D721Med (cell line): Measurements from ENCODE around the gene PELI1.

Source experiments
- DNase-seq: peaks from one replicate; pipeline ENCODE4 v3.0.0; 2011; ENCODE audit warnings: low spot score; ENCODE audit not compliant: insufficient read length
- FAIRE-seq: peaks from 2 replicates; lab custom pipeline; 2011; peaks lifted over from hg19 to GRCh38; lab: Jason Lieb, UNC
- TF ChIP-seq, protein P1 (sequence below): IDR thresholded peaks from 2 replicates; pipeline ENCODE4 v1.5.1; 2012; ENCODE audit warnings: mild to moderate bottlenecking, control low read depth; ENCODE audit not compliant: insufficient read depth; ENCODE audit errors: missing control alignments

The PELI1 gene, protein sequence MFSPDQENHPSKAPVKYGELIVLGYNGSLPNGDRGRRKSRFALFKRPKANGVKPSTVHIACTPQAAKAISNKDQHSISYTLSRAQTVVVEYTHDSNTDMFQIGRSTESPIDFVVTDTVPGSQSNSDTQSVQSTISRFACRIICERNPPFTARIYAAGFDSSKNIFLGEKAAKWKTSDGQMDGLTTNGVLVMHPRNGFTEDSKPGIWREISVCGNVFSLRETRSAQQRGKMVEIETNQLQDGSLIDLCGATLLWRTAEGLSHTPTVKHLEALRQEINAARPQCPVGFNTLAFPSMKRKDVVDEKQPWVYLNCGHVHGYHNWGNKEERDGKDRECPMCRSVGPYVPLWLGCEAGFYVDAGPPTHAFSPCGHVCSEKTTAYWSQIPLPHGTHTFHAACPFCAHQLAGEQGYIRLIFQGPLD

DNA sequence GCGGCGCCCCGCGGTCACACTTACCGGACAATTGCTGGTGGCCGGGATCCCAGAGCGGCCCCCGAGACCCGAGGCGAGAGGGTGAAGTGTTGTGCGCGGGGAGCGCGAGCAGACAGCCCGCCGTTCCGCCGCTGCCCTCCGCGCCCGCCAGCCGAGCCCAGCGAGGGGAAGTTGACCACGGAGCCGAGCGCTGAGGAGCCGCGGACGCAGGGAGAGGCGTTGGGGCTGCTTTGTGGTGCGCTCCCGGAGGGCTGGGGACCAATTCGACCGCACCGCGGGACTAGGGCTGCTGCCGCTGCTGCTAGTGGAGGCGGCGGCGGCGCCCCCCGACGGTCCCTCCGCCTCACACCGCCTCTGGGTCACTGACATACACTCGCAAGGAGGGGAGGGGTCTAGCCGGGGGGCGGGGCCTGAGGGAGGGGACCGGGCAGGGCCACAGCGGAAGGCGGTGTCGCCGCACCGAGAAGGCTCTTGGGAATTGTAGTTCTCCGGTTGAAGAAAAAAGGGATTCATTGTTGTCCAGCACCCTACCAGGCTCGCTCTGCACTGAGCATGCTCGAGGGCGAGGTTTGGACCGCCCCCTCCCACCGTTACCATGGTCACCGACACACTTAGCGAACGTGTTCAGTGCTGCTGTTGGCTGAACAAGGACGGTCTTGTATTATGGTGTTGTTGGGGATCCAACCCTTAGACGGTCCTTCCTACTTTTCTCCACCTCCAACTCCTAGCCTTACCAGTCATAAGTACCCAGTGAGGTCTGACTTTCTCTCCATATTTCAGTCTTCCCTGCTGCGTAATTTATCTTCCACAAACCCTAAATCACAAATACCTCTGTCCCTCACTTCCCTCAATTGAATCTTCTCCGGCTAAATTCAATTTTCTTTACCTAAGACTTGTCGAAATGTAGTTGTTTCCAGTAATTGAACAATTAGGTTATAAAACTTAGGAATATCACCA is at the start of gene PELI1:
TSS of gene PELI1 (minus strand) at position 364 of the 957 bp plus-strand sequence. CDS start 36,110 bp downstream, outside the sequence.
- DNase-seq (peak; percentile 38), FAIRE-seq (peak; percentile 85)
- TF ChIP-seq, protein P1, sequence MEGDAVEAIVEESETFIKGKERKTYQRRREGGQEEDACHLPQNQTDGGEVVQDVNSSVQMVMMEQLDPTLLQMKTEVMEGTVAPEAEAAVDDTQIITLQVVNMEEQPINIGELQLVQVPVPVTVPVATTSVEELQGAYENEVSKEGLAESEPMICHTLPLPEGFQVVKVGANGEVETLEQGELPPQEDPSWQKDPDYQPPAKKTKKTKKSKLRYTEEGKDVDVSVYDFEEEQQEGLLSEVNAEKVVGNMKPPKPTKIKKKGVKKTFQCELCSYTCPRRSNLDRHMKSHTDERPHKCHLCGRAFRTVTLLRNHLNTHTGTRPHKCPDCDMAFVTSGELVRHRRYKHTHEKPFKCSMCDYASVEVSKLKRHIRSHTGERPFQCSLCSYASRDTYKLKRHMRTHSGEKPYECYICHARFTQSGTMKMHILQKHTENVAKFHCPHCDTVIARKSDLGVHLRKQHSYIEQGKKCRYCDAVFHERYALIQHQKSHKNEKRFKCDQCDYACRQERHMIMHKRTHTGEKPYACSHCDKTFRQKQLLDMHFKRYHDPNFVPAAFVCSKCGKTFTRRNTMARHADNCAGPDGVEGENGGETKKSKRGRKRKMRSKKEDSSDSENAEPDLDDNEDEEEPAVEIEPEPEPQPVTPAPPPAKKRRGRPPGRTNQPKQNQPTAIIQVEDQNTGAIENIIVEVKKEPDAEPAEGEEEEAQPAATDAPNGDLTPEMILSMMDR, result peak; percentile 17

DNA sequence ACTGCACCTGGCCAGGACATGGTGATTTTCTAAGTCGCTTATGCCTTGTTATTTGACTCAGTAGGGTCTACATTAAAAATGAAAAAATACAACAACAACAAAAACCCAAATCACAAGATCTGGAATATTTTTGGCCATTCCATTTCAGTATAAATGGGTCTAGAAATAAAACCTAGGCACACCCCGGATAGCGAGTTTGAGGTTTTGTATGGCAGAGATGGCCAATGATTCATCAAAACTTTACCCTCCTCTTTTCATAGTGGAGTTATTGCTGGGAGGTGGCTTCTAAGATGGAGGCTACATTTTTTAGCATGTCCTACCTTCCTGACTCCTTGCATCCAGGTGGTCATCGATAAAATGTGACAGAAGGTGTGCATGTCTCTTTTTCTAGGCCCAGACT is 49.3 kb upstream of the PELI1 start:
- FAIRE-seq (no peak), DNase-seq (no peak)
- TF ChIP-seq, protein P1, result no peak

DNA sequence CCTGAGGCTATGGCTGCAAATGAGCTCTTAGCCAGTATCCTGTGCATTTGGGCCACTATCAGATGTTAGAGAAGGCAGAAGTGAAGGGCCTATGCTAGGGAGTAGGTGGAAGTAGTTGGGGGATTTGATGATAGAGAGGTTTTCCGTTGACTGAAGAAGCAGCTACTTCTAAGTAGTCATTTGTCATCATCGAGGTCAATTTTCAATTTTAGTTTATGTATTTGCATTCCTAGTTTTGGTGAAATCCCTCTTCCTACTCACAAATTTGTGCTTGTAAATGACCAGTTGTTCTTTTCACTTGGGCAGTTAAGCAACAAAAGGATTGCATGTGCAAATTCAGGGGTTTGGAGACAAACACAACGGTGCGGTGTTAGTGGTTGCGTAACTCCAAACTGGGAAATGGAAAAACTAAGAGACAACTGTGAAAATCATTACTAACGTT is 48.5 kb upstream of the PELI1 start:
- TF ChIP-seq, protein P1, result no peak
- no peak for FAIRE-seq
- no peak for DNase-seq

DNA sequence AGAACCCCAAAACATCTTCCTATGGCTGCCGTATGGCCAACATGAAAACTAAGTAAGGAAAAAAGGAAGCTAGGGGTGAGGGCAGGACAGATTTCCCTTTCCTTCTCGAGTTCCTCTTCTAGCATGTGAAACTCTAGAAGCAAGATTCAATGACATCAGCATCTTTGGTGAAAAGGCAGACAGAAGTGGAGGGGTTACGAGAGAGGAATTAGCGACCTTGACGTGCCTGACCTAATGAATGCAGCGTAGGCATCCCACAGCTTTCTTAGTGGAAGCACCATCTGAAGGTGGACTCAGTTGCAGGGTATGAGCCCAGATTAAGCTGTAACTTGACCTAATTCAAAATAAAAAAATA is 47.9 kb upstream of the PELI1 start:
- FAIRE-seq (no peak), DNase-seq (no peak)
- TF ChIP-seq, protein P1, result no peak

DNA sequence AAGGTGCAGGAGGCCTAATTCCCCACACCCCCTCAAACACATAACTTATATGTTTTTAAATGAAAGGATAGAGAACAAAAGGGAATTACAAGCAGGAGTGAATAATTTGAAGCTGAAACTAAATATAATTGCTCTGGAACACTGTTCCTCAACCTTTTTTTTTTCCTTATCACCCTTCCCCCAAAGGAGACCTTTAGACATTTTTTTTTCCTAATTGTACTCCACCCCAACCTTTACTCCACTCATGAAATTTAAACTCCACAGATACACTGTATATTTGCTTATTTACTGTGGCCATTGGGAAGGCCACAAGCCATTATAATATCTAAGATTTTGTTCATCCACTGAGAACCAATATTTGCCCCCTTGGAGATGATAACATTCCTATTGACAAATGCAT is 45.4 kb upstream of the PELI1 start:
- no peak for DNase-seq
- TF ChIP-seq, protein P1, result no peak
- FAIRE-seq, result no peak

DNA sequence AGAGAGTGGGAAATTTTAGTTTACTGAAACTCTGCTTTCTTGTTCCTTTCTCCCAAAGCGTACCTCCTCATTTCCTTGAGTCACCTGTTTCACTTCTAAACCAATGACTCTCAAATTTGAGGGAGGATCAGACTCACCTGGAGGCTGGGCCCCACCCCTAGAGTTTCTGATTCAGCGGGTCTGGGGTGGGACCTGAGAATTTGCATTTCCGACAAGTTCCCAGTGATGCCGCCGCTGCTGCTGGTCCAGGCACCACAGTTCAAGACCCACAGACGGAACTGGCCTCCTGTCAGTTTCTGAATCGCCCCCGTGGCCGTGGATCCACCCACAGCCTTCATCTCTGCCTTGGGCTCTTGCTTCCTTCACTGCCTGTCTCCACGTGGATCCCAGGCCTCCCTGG is 44.9 kb upstream of the PELI1 start:
- no peak for FAIRE-seq
- no peak for DNase-seq
- TF ChIP-seq, protein P1, result no peak
